Adrenal gland (tissue), 12 donors: ENCODE measurements around the gene DGKE. TPM values are rescaled to one million over a fixed set of nuclear protein-coding genes. Genes with fewer than 3 reads are reported as not detected.

ENCODE experiments used
- DNase-seq, 7 donors: peaks; one replicate each; pipeline ENCODE4 v3.0.0-alpha.2; 2019 to 2020
- H3K27ac ChIP-seq, 5 donors: fragments of 200-600 bp; sonication (generic) in 4 of 5; 1 replicate in 3 of 5; 2 replicates in 2 of 5; pipeline versions ENCODE4 v1.5.1 to v1.8.0; 2016 to 2020; ENCODE audit warnings: mild to moderate bottlenecking in 1 of 5
- H3K27me3 ChIP-seq: fragments of 200-600 bp; 2 replicates; pipeline ENCODE4 v1.8.0; 2021
- H3K36me3 ChIP-seq, 2 donors: fragments of 200-600 bp; replicated peaks in 1 of 2; 1 replicate in 1 of 2; 2 replicates in 1 of 2; pipeline versions ENCODE4 v1.5.1 to v1.8.0; 2018 to 2022
- H3K4me1 ChIP-seq, 2 donors: fragments of 200-600 bp; replicated peaks in 1 of 2; 1 replicate in 1 of 2; 2 replicates in 1 of 2; pipeline versions ENCODE4 v1.5.1 to v1.8.0; 2018 to 2021
- H3K4me3 ChIP-seq, 4 donors: fragments of 200-600 bp; sonication (generic) in 3 of 4; one replicate each; pipeline ENCODE4 v1.5.1; 2016 to 2018
- H3K9me3 ChIP-seq, 3 donors: fragments of 200-600 bp; sonication (generic) in 1 of 3; replicated peaks in 1 of 3; 1 replicate in 2 of 3; 2 replicates in 1 of 3; pipeline versions ENCODE4 v1.5.1 to v1.8.0; 2016 to 2021
- POLR2A ChIP-seq, 2 donors: fragments of 450-650 bp; IDR thresholded peaks; one replicate each; pipeline ENCODE4 v1.6.1; 2017; ENCODE audit warnings: antibody characterized with exemption in 2 of 2, mild to moderate bottlenecking in 2 of 2, moderate library complexity in 1 of 2
- WGBS, 4 donors: extraction: QIAGEN DNeasy Blood & Tissue Kit in 2 of 4; methylation state at CpG; one replicate each; pipeline versions ENCODE4 v1.1.5 to v1.1.7; 2013 to 2017; 5-methylcytosine and 5-hydroxymethylcytosine counted together
- intact Hi-C, 2 donors: fragments of 100-400 bp; cut with DNase I; formaldehyde crosslinking; loops; one replicate each; pipeline versions ENCODE4 v1.14.1 to v1.15.0; 2022 to 2023
- polyA plus RNA-seq, 3 donors: library from polyadenylated mRNA; stranded (reverse); fragments of 200-250 nt in 2 of 3; fragments of 350-450 nt in 1 of 3; fragmentation: Illumina TruSeq in 1 of 3; extraction: RNeasy Lipid Tissue Mini Kit (QIAGEN cat#74804) in 1 of 3; gene quantifications; one replicate each; pipeline ENCODE4 v1.2.3, GENCODE V29; 2013 to 2014
- total RNA-seq, 9 donors: library from RNA; depleted of rRNA in 4 of 9; stranded (reverse); fragments of >200 nt in 4 of 9; fragments of 120-200 nt in 1 of 9; fragmentation: NEBNext Ultra II Directional in 1 of 9; extraction: Animal tissue kit (Norgen Biotek cat#: 25700) in 1 of 9; gene quantifications; one replicate each; pipeline versions ENCODE4 v1.1.0 to v1.2.4, GENCODE V29; 2013 to 2023
- TF ChIP-seq, protein P1 (sequence below), 6 experiments: fragments of 450-650 bp in 4 of 6; fragments of 200-600 bp in 2 of 6; sonication (generic) in 1 of 6; IDR thresholded peaks; 1 replicate in 5 of 6; 2 replicates in 1 of 6; pipeline versions ENCODE4 v1.5.1 to v1.8.0; 2016 to 2021; ENCODE audit warnings: antibody characterized with exemption in 6 of 6, mild to moderate bottlenecking in 2 of 6, moderate library complexity in 1 of 6
- donor health status: healthy with polysubstance abuse.
- donor health status: Bipolar disorder and iron deficiency.
- donor health status: DM: yes; HTN: yes; CAD: no.
- donor health status: DM: no; HTN: no; CAD: no.
- donor health status: DM: no; HTN: no; CAD: no.
- donor health status: DM: yes; HTN: yes; CAD: no.

DGKE gene
- total and polyA plus RNA-seq, 12 donors, result 0.97 to 8.4 (median 3.8) TPM

GRCh38 chr17:56890906-56891674 lies 57.1 kb downstream of the DGKE start:
- peaks cover 0 to 59% of the 10 kb centered on the region in 2 donors for H3K36me3 ChIP-seq
- intact Hi-C loops, result no loop called here

DNA sequence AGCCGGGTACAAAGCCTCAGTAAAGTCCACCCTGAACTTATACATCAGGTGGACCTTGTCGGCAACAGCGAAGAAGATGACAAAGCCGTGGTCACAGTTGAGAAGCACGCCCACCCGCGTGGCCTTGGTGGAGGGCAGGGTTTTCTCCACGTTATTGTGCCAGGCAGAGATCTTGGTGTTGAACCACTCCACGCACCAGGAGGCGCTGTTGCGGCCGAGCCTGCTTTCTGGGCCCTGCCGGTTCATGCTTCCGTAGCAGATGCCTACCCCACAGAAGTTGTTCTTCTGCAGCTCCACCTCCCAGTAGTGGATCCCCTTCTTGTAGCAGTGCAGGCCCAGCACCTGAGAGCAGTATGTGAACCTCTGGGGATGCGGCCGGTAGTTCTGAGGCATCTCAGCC lies 57.8 kb downstream of the DGKE start:
- TF ChIP-seq, protein P1, sequence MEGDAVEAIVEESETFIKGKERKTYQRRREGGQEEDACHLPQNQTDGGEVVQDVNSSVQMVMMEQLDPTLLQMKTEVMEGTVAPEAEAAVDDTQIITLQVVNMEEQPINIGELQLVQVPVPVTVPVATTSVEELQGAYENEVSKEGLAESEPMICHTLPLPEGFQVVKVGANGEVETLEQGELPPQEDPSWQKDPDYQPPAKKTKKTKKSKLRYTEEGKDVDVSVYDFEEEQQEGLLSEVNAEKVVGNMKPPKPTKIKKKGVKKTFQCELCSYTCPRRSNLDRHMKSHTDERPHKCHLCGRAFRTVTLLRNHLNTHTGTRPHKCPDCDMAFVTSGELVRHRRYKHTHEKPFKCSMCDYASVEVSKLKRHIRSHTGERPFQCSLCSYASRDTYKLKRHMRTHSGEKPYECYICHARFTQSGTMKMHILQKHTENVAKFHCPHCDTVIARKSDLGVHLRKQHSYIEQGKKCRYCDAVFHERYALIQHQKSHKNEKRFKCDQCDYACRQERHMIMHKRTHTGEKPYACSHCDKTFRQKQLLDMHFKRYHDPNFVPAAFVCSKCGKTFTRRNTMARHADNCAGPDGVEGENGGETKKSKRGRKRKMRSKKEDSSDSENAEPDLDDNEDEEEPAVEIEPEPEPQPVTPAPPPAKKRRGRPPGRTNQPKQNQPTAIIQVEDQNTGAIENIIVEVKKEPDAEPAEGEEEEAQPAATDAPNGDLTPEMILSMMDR (IDR thresholded peaks at IDR 0.05), result peak in 4 of 6 experiments; percentile 32 to 54 (median 38)
- no peak for TF ChIP-seq POLR2A (IDR thresholded peaks at IDR 0.05)
- Histone ChIP-seq H3K36me3 (peaks cover 0 to 64% of the 10 kb centered on the region in 2 donors), H3K9me3 (no peaks in the 10 kb centered on the region), H3K27ac (no peak overlapping the region), H3K4me1 (no peaks in the 10 kb centered on the region), H3K4me3 (no peak overlapping the region), H3K27me3 (no peaks in the 10 kb centered on the region)
- DNase-seq, result peak in 4 of 7 donors; percentile 22 to 56 (median 46)
- 88 to 96% (median 89%) methylated on average over 5 to 16 of the region's 16 CpGs for WGBS, 4 donors
- intact Hi-C loops, result no loop called here

More at GRCh38 chr17:56890906-56891674, 57.1 kb downstream of the DGKE start:
- TF ChIP-seq POLR2A (IDR thresholded peaks at IDR 0.05), result no peak
- TF ChIP-seq, protein P1 (IDR thresholded peaks at IDR 0.05), result no peak
- DNase-seq, result no peak
- no peaks in the 10 kb centered on the region for H3K4me1 ChIP-seq
- H3K27ac ChIP-seq, result no peak overlapping the region
- H3K9me3 ChIP-seq, result no peaks in the 10 kb centered on the region
- 89 to 96% (median 93%) methylated on average over 5 to 7 of the region's 7 CpGs for WGBS, 4 donors
- no peak overlapping the region for H3K4me3 ChIP-seq
- no peaks in the 10 kb centered on the region for H3K27me3 ChIP-seq

DNA sequence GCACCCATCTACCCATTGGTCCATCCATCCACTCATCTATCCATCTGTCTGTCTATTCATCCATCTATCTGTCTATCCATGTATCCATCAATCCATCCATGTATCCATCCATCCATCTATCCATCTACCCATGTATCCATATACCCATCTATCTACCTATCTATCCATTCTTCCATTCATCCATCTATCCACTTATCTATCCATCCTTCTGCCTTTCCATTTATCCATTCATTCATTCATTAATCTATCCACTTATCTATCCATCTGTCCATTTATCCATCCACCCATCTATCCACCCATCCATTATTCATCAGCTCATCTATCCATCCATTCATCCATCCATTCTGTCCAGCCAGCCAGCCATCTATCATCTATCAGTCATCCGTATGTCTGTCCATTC lies 58.4 kb downstream of the DGKE start:
- DNase-seq, result no peak
- intact Hi-C loops, result no loop called here
- peaks cover 0 to 69% of the 10 kb centered on the region in 2 donors for H3K36me3 ChIP-seq
- H3K27me3 ChIP-seq, result no peaks in the 10 kb centered on the region
- H3K9me3 ChIP-seq, result no peaks in the 10 kb centered on the region
- H3K27ac ChIP-seq, result no peak overlapping the region
- WGBS, 4 donors, result 94 to 97% (median 96%) methylated on average over 1 of the region's 1 CpG
- H3K4me3 ChIP-seq, result no peak overlapping the region
- no peaks in the 10 kb centered on the region for H3K4me1 ChIP-seq
- TF ChIP-seq, protein P1 (IDR thresholded peaks at IDR 0.05), result no peak
- TF ChIP-seq POLR2A (IDR thresholded peaks at IDR 0.05), result no peak

DNA sequence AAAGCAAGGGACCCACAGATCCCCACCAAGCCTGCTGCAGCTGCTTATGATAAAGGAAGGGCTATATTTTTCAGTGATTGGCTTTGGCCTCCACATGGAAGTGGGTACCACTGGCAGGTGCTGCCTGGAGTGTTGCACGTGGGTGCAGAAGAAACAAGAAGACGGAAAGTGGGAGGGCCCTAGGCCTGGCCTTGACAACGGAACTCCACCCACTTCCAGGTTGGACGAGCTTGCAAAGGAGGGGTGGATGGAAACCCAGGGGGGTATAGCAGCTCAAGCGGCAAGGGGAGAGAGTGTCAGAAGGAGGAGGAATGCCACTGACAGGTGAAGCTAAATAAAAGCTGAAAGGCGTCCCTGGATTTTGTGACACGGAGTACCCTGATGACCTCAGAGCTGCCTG lies 59.6 kb downstream of the DGKE start:
- 74 to 78% (median 75%) methylated on average over 7 of the region's 7 CpGs for WGBS, 4 donors

More for the DNA sequence above, 59.6 kb downstream of the DGKE start:
- Histone ChIP-seq H3K27me3 (no peaks in the 10 kb centered on the region), H3K27ac (no peak overlapping the region), H3K4me3 (no peak overlapping the region), H3K9me3 (no peaks in the 10 kb centered on the region), H3K4me1 (no peaks in the 10 kb centered on the region), H3K36me3 (peaks cover 0 to 78% of the 10 kb centered on the region in 2 donors)
- DNase-seq, result no peak
- intact Hi-C loops, result no loop called here
- no peak for TF ChIP-seq POLR2A (IDR thresholded peaks at IDR 0.05)
- TF ChIP-seq, protein P1 (IDR thresholded peaks at IDR 0.05), result no peak
